Astrocyte (in vitro differentiated cells and primary cell): Measurements from ENCODE around the gene C2CD2.

Experiments
- CTCF ChIP-seq: IDR thresholded peaks from 2 replicates; pipeline ENCODE4 v1.5.1; 2011; ENCODE audit warnings: low read depth, mild to moderate bottlenecking, inconsistent platforms, low read length, moderate library complexity; ENCODE audit not compliant: insufficient read depth
- EZH2 ChIP-seq: IDR thresholded peaks from 2 replicates; pipeline ENCODE4 v1.6.1; 2012; ENCODE audit warnings: mild to moderate bottlenecking, low read length, inconsistent platforms; ENCODE audit not compliant: insufficient read depth

GRCh38 chr21:41941941-41942340, 11.9 kb downstream of the C2CD2 start:
- TF ChIP-seq CTCF (no peak), EZH2 (no peak)
